Measurements from ENCODE around the gene GPR161. TPM values are rescaled to one million over a fixed set of nuclear protein-coding genes. Genes with fewer than 3 reads are reported as not detected.
A peak's percentile ranks its signal among the peaks of the same experiment; 100 is the strongest.

The GPR161 gene
- total and polyA plus RNA-seq, 2 of the 13 experiments (the other 11 are each of a cell fraction or from before 2014, with no cell fraction given) = 0.13 to 0.35 TPM

GRCh38 chr1:168135921-168136708, 615 bp downstream of the GPR161 start (continued):
- TF ChIP-seq ARID4A (CRISPR knock-in tag; IDR thresholded peaks at IDR 0.05; ENCODE audit: borderline replicate concordance) (peak; percentile 23; the same call in 1 of the 2 replicates), RARG (CRISPR knock-in tag; IDR thresholded peaks at IDR 0.05; ENCODE audit: low read depth) (no peak), ZNF619 (CRISPR knock-in tag; IDR thresholded peaks at IDR 0.05) (no peak), ZNF232 (CRISPR knock-in tag; IDR thresholded peaks at IDR 0.05; ENCODE audit: borderline replicate concordance) (no peak), BCLAF1 (IDR thresholded peaks at IDR 0.05) (no peak), ZNF772 (CRISPR knock-in tag; IDR thresholded peaks at IDR 0.05) (no peak), DMAP1 (CRISPR knock-in tag; IDR thresholded peaks at IDR 0.05) (no peak), FOXA1 (IDR thresholded peaks at IDR 0.05) (no peak), FOXA1 (CRISPR knock-in tag; IDR thresholded peaks at IDR 0.05) (no peak), SP1 (IDR thresholded peaks at IDR 0.05) (no peak), SP1 (CRISPR knock-in tag; IDR thresholded peaks at IDR 0.05) (no peak), KDM5B (CRISPR knock-in tag; IDR thresholded peaks at IDR 0.05; ENCODE audit: borderline replicate concordance) (0 out of 2 replicates have a peak, but pooled peaks have one; percentile 25), PHF8 (CRISPR knock-in tag; IDR thresholded peaks at IDR 0.05) (no peak), NRL (CRISPR knock-in tag; IDR thresholded peaks at IDR 0.05; ENCODE audit: borderline replicate concordance) (no peak)
- TF ChIP-seq, protein P1, sequence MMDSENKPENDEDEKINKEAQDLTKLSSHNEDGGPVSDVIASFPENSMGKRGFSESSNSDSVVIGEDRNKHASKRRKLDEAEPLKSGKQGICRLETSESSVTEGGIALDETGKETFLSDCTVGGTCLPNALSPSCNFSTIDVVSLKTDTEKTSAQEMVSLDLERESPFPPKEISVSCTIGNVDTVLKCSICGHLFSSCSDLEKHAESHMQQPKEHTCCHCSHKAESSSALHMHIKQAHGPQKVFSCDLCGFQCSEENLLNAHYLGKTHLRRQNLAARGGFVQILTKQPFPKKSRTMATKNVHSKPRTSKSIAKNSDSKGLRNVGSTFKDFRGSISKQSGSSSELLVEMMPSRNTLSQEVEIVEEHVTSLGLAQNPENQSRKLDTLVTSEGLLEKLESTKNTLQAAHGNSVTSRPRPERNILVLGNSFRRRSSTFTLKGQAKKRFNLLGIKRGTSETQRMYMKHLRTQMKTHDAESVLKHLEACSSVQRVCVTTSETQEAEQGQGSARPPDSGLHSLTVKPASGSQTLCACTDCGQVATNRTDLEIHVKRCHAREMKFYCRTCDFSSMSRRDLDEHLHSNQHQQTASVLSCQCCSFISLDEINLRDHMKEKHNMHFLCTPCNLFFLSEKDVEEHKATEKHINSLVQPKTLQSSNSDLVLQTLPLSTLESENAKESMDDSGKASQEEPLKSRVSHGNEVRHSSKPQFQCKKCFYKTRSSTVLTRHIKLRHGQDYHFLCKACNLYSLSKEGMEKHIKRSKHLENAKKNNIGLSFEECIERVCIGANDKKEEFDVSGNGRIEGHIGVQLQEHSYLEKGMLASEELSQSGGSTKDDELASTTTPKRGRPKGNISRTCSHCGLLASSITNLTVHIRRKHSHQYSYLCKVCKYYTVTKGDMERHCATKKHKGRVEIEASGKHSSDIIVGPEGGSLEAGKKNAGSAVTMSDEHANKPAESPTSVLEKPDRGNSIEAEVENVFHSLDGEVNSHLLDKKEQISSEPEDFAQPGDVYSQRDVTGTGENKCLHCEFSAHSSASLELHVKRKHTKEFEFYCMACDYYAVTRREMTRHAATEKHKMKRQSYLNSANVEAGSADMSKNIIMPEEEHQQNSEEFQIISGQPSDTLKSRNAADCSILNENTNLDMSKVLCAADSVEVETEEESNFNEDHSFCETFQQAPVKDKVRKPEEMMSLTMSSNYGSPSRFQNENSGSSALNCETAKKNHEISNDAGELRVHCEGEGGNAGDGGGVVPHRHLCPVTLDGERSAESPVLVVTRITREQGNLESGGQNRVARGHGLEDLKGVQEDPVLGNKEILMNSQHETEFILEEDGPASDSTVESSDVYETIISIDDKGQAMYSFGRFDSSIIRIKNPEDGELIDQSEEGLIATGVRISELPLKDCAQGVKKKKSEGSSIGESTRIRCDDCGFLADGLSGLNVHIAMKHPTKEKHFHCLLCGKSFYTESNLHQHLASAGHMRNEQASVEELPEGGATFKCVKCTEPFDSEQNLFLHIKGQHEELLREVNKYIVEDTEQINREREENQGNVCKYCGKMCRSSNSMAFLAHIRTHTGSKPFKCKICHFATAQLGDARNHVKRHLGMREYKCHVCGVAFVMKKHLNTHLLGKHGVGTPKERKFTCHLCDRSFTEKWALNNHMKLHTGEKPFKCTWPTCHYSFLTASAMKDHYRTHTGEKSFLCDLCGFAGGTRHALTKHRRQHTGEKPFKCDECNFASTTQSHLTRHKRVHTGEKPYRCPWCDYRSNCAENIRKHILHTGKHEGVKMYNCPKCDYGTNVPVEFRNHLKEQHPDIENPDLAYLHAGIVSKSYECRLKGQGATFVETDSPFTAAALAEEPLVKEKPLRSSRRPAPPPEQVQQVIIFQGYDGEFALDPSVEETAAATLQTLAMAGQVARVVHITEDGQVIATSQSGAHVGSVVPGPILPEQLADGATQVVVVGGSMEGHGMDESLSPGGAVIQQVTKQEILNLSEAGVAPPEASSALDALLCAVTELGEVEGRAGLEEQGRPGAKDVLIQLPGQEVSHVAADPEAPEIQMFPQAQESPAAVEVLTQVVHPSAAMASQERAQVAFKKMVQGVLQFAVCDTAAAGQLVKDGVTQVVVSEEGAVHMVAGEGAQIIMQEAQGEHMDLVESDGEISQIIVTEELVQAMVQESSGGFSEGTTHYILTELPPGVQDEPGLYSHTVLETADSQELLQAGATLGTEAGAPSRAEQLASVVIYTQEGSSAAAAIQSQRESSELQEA (CRISPR knock-in tag; IDR thresholded peaks at IDR 0.05; ENCODE audit: not compliant biosample characterization) = no peak
